Measurements from ENCODE around the gene SNCA. TPM values are rescaled to one million over a fixed set of nuclear protein-coding genes. Genes with fewer than 3 reads are reported as not detected.

Gene SNCA
- total RNA-seq, 1 donor: 0.72 TPM

DNA sequence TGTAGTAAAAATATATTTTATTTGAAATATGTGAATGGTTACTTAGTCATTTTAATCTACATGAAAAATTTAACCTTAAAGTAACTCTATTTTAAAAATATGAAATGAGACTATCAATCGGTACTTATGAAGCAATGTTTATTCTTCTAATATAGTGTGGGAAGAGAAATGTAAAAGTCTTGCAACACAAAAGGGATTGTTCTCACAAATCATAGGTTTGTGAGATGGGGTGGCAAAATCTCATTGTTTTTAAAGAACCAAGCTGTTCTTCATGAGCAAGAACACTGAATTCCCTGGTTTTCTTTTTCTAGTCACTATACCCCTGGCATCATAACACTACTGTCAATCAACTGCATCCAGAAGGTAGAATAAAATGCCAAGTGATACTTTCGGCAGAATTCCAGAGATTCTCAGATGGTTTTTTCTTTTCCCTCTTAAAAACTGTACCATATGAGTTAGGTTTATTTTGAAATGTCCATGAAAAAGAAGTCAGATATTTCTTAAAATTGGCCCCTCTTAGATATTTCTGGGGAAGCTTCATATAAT lies 52.2 kb downstream of the SNCA start:
- Histone ChIP-seq H3K27ac (ENCODE audit: low read depth, low read length) (no peak overlapping the region), H2AFZ (ENCODE audit: low read length) (no peak overlapping the region), H3K36me3 (ENCODE audit: insufficient read depth, low read length) (no peaks in the 10 kb centered on the region), H3K9me3 (ENCODE audit: low read depth, low read length) (no peaks in the 10 kb centered on the region), H4K20me1 (ENCODE audit: insufficient read depth, low read length) (no peaks in the 10 kb centered on the region), H3K79me2 (ENCODE audit: insufficient read depth, low read length) (no peaks in the 10 kb centered on the region), H3K4me3 (ENCODE audit: insufficient read depth, low read length) (no peak overlapping the region), H3K4me2 (ENCODE audit: insufficient read depth, low read length) (no peak overlapping the region), H3K4me1 (ENCODE audit: insufficient read depth, low read length) (no peaks in the 10 kb centered on the region), H3K27me3 (ENCODE audit: insufficient read depth, low read length) (peaks cover 3% of the 10 kb centered on the region)
- TF ChIP-seq, protein P1, sequence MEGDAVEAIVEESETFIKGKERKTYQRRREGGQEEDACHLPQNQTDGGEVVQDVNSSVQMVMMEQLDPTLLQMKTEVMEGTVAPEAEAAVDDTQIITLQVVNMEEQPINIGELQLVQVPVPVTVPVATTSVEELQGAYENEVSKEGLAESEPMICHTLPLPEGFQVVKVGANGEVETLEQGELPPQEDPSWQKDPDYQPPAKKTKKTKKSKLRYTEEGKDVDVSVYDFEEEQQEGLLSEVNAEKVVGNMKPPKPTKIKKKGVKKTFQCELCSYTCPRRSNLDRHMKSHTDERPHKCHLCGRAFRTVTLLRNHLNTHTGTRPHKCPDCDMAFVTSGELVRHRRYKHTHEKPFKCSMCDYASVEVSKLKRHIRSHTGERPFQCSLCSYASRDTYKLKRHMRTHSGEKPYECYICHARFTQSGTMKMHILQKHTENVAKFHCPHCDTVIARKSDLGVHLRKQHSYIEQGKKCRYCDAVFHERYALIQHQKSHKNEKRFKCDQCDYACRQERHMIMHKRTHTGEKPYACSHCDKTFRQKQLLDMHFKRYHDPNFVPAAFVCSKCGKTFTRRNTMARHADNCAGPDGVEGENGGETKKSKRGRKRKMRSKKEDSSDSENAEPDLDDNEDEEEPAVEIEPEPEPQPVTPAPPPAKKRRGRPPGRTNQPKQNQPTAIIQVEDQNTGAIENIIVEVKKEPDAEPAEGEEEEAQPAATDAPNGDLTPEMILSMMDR (IDR thresholded peaks at IDR 0.05; ENCODE audit: extremely low read depth, low read depth, low read length): no peak
- DNase-seq (ENCODE audit: insufficient read length, low spot score, missing footprints): no peak

DNA sequence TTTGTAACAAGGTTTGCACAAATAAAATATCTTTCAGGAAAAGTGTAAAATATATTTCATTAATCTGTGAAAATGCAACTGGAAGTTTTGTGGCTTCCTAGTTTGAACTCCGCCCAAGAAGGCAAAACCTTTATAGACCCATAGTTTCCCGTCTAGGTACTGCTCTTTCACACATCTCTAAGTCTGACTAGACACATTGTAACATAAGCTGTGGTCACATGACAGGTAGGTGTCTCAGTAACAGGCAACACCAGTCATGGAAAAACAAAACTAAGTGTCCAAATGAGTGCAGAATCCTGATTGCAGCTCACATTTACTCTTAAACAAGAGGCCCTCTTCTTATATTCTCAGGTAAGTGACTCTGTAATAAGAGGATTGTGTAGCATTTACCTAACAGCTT lies 55.6 kb downstream of the SNCA start:
- Histone ChIP-seq H4K20me1 (ENCODE audit: insufficient read depth, low read length) (no peaks in the 10 kb centered on the region), H3K27me3 (ENCODE audit: insufficient read depth, low read length) (peaks cover 3% of the 10 kb centered on the region), H3K36me3 (ENCODE audit: insufficient read depth, low read length) (no peaks in the 10 kb centered on the region), H3K4me3 (ENCODE audit: insufficient read depth, low read length) (no peak overlapping the region), H3K4me2 (ENCODE audit: insufficient read depth, low read length) (no peak overlapping the region), H3K27ac (ENCODE audit: low read depth, low read length) (no peak overlapping the region), H3K4me1 (ENCODE audit: insufficient read depth, low read length) (no peaks in the 10 kb centered on the region), H3K9me3 (ENCODE audit: low read depth, low read length) (no peaks in the 10 kb centered on the region), H2AFZ (ENCODE audit: low read length) (no peak overlapping the region), H3K79me2 (ENCODE audit: insufficient read depth, low read length) (no peaks in the 10 kb centered on the region)
- TF ChIP-seq, protein P1 (IDR thresholded peaks at IDR 0.05; ENCODE audit: extremely low read depth, low read depth, low read length): no peak
- DNase-seq (ENCODE audit: insufficient read length, low spot score, missing footprints): no peak

DNA sequence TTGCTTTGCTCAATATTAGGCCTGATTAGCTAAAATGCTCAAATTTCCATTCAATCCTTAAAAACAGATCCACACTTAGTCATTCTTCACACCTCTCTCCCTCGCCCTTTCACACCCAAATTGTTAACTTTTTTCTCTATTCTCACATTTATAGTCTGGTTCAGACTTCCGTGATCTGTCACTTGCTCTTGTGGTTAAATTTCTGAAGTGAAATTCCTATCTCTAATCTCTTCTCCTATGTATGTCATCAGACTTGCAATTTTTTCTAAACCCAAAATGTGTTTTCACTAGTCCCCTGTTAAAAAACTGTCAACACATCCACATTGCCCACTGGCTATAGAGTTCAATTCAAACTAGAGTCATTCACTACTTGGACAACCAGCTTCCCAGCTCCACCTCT lies 63.2 kb downstream of the SNCA start:
- DNase-seq (ENCODE audit: insufficient read length, low spot score, missing footprints): no peak
- no peak overlapping the region for H3K27ac ChIP-seq (ENCODE audit: low read depth, low read length)
- no peaks in the 10 kb centered on the region for H3K79me2 ChIP-seq (ENCODE audit: insufficient read depth, low read length)
- H2AFZ ChIP-seq (ENCODE audit: low read length): no peak overlapping the region
- no peaks in the 10 kb centered on the region for H3K27me3 ChIP-seq (ENCODE audit: insufficient read depth, low read length)
- no peak overlapping the region for H3K4me3 ChIP-seq (ENCODE audit: insufficient read depth, low read length)
- TF ChIP-seq, protein P1 (IDR thresholded peaks at IDR 0.05; ENCODE audit: extremely low read depth, low read depth, low read length): no peak
- no peaks in the 10 kb centered on the region for H4K20me1 ChIP-seq (ENCODE audit: insufficient read depth, low read length)
- peaks cover 2% of the 10 kb centered on the region for H3K9me3 ChIP-seq (ENCODE audit: low read depth, low read length)
- no peaks in the 10 kb centered on the region for H3K36me3 ChIP-seq (ENCODE audit: insufficient read depth, low read length)
- H3K4me2 ChIP-seq (ENCODE audit: insufficient read depth, low read length): no peak overlapping the region
- H3K4me1 ChIP-seq (ENCODE audit: insufficient read depth, low read length): no peaks in the 10 kb centered on the region

DNA sequence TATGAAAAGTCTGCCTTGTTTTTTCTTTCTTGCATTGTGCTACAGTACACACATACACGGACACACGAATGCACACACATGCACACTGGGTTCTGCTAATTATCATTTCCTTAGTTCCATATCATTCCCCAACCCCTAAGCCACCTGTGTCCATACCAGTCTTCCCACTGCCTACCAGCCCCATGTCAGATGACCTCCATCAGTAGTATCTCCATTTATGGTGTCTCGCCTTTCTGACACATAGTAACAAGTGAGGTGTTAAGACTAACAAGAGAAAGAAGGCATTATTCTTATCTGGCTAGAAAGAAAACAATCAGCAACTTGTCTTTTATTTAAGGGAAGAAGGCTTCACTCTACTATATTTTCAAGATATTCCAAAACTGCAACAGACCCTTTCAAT lies 67.1 kb downstream of the SNCA start:
- Histone ChIP-seq H3K4me2 (ENCODE audit: insufficient read depth, low read length) (no peak overlapping the region), H3K4me1 (ENCODE audit: insufficient read depth, low read length) (no peaks in the 10 kb centered on the region), H3K27ac (ENCODE audit: low read depth, low read length) (no peak overlapping the region), H3K9me3 (ENCODE audit: low read depth, low read length) (no peaks in the 10 kb centered on the region), H2AFZ (ENCODE audit: low read length) (no peak overlapping the region), H3K27me3 (ENCODE audit: insufficient read depth, low read length) (no peaks in the 10 kb centered on the region), H3K36me3 (ENCODE audit: insufficient read depth, low read length) (no peaks in the 10 kb centered on the region), H3K4me3 (ENCODE audit: insufficient read depth, low read length) (no peak overlapping the region), H4K20me1 (ENCODE audit: insufficient read depth, low read length) (no peaks in the 10 kb centered on the region), H3K79me2 (ENCODE audit: insufficient read depth, low read length) (no peaks in the 10 kb centered on the region)
- TF ChIP-seq, protein P1 (IDR thresholded peaks at IDR 0.05; ENCODE audit: extremely low read depth, low read depth, low read length): no peak
- DNase-seq (ENCODE audit: insufficient read length, low spot score, missing footprints): no peak
